Stimulated activated CD8-positive, alpha-beta memory T cell treated with anti-CD3 and anti-CD28 coated beads, Interleukin-12 subunit alpha, Interleukin-12 subunit beta, amount 100 ng/mL, for 4 hours (primary cell): ENCODE measurements around the gene FNTB.

Source experiments
- DNase-seq: peaks from one replicate; pipeline ENCODE4 v3.0.0-alpha.2; 2020; ENCODE audit warnings: low read depth

FNTB gene

DNA sequence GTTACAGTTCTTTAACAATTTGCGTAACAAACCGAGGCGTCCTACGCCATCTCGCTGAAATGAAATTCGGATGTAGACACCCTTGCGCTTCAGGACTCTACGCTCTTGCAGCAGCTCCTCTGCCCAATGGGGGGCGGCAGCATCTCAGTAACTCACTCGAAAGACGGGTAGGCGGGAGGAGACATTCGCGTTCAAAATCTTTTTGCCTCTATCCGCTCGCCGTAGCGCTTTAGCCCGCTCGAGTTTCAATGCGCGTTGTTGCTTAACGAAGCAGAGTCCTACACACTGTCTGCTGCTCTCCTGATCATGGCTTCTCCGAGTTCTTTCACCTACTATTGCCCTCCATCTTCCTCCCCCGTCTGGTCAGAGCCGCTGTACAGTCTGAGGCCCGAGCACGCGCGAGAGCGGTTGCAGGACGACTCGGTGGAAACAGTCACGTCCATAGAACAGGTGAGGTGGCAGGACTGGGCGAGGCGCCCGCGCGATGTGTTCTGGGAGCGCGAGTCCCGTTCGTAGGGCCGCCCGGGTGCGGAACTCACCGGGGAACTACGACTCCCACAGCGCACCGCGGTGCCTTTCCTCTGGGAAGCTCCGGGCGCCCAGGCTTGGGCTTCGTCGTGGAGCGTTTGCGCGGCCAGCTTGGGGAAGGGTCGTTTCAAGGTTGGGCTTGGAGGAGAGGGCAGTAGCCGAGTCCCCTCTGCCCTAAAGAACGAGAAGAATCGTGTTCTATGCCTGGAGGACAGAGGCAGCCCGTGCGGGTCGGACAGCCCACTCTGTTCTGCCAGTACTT lies at the start of gene FNTB:
TSS of gene FNTB (plus strand) at position 248 of the 790 bp plus-strand sequence. CDS start at position 307, 59 bp downstream.
- DNase-seq = peak; percentile 86

GRCh38 chr14:64937171-64937820 lies 49.4 kb upstream of the FNTB start:
- no peak for DNase-seq

- DNase-seq = no peak
Observed at GRCh38 chr14:64937821-64938193, 48.9 kb upstream of the FNTB start.

DNA sequence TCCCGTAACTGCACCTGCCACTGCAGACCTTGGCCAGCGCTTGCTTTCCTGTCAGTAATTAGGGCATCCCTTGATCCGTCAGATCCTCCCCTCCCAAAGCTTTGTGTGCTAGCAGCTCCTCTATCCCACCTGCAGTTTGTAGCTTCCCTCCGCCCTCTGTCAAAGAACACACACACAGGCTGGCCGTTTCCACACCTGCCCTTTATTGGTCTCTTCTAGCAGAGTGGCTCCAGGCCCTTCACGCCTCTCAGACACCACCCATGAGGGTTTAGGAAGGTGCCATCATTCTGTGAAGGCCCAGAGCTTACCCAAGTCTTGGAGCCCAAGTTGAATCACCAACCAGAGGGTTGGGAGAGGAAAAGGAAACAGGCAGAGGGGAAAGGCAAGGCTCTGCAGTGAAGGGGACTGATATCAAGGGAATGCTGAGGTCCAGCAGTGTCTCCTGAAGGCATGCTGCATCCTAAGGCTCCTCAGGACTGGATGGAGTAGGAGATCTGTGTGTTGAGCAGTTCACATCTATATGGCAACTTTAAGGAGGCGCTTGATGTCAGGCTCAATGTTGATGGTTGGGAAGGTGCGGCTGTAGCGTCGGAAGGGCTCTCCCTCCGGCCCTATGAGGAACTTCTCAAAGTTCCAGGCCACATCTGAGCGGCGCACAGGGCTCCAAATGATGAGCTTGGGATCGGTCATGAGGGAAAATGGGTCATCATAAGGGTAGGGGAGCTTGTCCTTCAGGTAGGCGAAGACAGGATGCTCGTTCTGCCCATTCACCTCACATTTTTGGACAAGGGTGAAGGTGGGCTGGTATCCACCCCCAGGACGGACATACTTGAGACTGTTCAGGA lies 47.5 kb upstream of the FNTB start:
- no peak for DNase-seq

GRCh38 chr14:64939817-64940190 lies 46.9 kb upstream of the FNTB start:
- no peak for DNase-seq

GRCh38 chr14:64940336-64940910 lies 46.3 kb upstream of the FNTB start:
- DNase-seq = no peak

- DNase-seq = no peak
Observed at GRCh38 chr14:64942531-64943111, 44.1 kb upstream of the FNTB start, which contains the start of gene GPX2. GPX2 (minus strand) TSS chr14:64942745; CDS start chr14:64942726, 19 bp downstream.

DNA sequence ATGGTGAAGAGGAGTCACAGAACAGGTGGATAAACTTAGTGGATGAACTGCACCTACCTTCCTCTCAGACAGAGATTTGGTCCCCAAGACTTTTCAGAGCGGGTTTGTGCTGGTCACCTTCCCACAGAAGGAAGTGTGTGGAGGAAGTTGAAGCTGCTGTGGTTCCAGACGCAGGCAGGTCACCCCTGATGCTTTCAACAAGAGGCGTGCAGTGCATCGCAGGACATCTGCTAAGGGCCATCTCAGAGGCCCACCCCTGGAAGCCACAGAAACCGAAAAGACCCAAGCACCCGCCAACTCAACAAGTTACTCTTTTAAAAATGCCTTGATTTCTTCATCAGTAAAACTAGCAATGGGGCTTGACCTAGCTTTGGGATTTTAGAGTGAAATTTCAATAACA lies 43.1 kb upstream of the FNTB start:
- DNase-seq = no peak

DNA sequence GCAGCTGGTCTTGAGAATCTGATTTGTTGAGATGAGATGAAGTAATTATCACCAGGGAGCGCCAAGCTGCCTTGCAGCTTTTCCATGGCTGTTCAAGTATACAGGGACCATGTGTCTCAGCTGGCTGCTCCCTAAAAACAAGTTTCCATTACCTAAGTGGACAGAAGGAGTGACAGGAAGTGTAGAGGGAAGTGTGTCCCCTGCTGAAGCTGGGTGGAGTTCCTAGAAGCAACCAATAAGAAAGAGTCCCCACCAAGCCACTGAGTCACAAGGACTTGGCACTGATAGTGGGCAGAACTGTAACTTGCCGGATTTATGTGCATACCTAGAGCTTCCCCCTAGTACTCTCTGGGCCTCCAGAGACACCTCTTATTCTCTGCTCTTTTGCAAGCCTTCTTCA lies 42.7 kb upstream of the FNTB start:
- DNase-seq = no peak

GRCh38 chr14:64944861-64945260 lies 41.8 kb upstream of the FNTB start:
- DNase-seq = no peak

- DNase-seq = no peak
Observed at GRCh38 chr14:64945431-64946178, 41.1 kb upstream of the FNTB start.

GRCh38 chr14:64946310-64947045 lies 40.2 kb upstream of the FNTB start:
- DNase-seq = no peak

- no peak for DNase-seq
Observed at GRCh38 chr14:64947710-64948611, 38.7 kb upstream of the FNTB start.

DNA sequence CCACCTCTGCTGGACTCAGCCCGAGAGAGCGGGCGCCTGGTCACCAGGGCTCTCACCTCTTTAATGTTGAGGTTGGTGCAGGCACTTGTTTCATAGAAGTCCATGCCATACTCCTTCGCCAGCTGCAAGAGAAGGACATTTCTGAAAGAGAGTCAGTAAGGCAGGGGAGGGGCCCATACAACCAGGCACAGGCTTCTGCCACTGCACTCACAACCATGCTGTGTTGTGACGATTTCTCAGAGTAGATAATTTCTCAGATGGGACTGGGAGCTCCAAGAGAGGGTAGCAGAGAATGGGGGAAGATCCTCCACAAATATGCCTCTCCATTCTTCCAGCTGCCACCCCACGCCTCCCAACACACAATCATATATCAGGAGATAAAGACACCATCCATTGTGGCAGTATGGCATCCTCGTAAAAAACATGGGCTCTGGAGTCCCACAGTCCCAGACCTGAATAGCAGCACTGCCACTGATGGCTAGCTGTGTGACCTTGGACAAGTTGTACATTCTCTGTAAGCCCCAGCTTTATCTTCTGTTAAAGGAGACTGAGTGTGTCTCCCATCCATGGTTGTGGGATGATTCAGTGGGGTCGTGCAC lies 38.0 kb upstream of the FNTB start:
- DNase-seq = no peak

- no peak for DNase-seq
Observed at GRCh38 chr14:64950889-64951288, 35.8 kb upstream of the FNTB start.

DNA sequence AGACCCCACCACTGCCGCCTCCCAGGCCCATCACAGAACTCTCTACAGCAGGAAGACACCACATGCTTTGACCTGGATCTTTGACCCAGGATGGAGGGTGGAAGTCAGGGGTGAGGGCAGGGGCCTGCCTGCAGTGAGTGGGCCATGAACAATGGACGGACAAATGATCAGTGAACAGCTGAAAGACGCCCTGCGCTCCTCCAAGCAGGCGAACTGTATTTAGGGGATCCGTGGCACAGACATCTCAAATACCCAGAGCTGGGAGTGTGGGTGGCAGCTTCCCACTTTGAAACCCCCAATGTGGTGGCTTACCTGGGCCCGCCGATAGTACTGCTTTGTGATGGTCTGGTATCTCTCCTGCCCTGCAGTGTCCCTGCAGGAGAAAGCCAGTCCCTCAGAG lies 35.4 kb upstream of the FNTB start:
- no peak for DNase-seq

GRCh38 chr14:64951724-64952123 lies 35.0 kb upstream of the FNTB start:
- no peak for DNase-seq

DNA sequence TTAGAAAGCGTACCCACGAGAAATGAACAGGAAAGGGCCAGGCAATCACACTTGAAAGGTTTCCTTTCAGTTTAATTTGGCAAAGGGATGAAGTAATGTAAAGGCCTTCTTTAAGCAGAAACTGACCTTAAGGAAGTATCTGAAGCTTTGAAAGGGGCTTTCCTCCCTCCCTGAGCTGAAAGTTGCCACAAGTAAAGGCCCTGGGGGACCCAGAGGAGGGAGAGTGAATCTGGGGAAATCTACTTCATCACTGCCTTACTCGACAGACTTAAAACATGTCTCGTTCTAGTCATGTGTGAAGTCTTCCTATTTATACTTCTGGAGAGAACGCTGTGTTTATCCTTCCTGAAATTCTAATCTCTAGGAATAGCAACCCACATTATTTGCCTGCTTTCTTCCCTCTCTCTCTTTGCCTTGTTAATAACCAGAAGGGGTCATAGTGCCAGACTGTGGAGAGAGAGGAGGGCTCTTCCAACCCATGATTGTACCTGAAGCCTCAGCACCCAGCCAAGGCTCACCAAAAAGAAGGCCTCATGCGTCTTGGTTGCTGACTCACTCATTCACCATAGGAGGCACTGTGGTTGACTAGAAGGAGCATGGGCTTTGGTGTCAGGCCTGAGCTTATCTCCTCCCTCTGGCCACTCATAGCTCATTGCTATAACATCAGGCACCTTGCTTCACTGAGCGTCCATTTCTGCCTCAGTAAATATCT lies 33.9 kb upstream of the FNTB start:
- DNase-seq = no peak

GRCh38 chr14:64953310-64953654 lies 33.4 kb upstream of the FNTB start:
- DNase-seq = no peak
